SK-N-MC (cell line): ENCODE data around the gene CD300E.
"Not testable (repeated sequence)": the region's sequence is repeated elsewhere in the genome, so short reads cannot be mapped to it uniquely, and the experiment has no call there.

ENCODE experiments used
- DNase-seq: peaks from one replicate; pipeline ENCODE4 v3.0.0-alpha.2; 2011; ENCODE audit warnings: low read depth, low spot score
- H3K27ac ChIP-seq: fragments of 200-600 bp; sonication (generic); 2 replicates; pipeline ENCODE4 v1.5.1; 2016; ENCODE audit warnings: mixed run types
- H3K36me3 ChIP-seq: fragments of 200-600 bp; sonication (generic); 2 replicates; pipeline ENCODE4 v1.6.1; 2017; ENCODE audit warnings: antibody characterized with exemption, low read length, mixed read lengths; ENCODE audit not compliant: insufficient read depth
- H3K4me3 ChIP-seq: fragments of 200-600 bp; sonication (generic); 2 replicates; pipeline ENCODE4 v1.5.1; 2016
- H3K9ac ChIP-seq: fragments of 200-600 bp; sonication (generic); 2 replicates; pipeline ENCODE4 v1.8.0; 2017; ENCODE audit warnings: mixed run types, mixed read lengths; ENCODE audit not compliant: insufficient read length
- H3K9me3 ChIP-seq: fragments of 200-600 bp; sonication (generic); 2 replicates; pipeline ENCODE4 v1.6.1; 2017; ENCODE audit warnings: low read depth, mild to moderate bottlenecking, antibody characterized with exemption, low read length, moderate library complexity, mixed read lengths
- EZH2 ChIP-seq: fragments of 200-600 bp; sonication (generic); IDR thresholded peaks from one replicate; pipeline ENCODE4 v1.6.1; 2017; ENCODE audit warnings: antibody characterized with exemption
- FOXP2 ChIP-seq: optimal IDR thresholded peaks from 2 replicates; pipeline ENCODE3; 2011; ENCODE audit warnings: mild to moderate bottlenecking, moderate library complexity; ENCODE audit not compliant: insufficient read depth; ENCODE audit errors: extremely low read length, control extremely low read depth
- POLR2AphosphoS5 ChIP-seq: IDR thresholded peaks from 2 replicates; pipeline ENCODE4 v1.6.1; 2012; ENCODE audit warnings: mild to moderate bottlenecking, low read depth, low read length, borderline replicate concordance

CD300E gene

DNA sequence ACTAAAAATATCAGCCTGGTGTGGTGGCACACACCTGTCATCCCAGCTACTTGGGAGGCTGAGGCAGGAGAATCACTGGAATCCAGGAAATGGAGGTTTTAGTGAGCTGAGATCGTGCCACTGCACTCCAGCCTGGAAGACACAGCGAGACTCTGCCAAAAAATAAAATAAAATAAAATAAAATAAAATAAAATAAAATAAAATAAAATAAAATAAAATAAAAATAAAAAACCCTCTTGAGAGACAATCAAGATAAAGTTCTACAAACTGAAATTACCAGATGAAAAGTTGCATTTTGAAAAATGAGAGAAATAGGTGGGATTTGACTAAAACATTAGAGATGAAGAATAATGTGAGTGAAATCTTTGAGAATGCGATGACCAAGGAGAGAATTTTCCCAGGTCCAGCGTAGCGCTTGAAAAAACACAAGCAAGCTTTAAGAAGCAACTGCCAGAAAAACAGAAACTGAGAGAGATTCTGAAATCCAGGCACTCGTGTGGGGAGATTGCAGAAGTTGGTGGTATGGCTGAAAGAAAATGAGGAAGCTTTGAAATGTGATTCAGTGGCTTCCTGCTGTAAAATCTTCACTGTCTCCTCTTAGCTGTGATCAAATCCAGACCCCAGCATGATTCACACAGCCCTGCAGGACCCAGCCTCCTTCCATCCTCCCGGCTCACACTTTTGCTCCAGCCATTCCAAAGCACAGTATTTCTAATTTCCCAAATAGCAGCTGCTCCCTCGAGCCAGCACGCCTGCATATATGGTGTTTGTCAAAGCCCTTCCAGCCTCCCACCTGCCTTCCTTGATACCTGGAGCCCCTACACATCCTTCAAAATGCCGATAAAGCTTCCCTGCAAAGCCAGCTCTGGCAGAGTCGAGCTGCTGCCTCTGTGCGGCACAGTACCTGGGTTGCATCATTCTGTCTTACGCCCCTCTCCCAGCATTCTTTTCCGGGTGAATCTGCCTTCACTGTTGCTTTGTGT lies 8.2 kb upstream of the CD300E start:
- H3K9ac ChIP-seq, result no peak overlapping the region
- no peak overlapping the region for H3K27ac ChIP-seq
- H3K4me3 ChIP-seq, result no peak overlapping the region
- no peak for DNase-seq
- no peaks in the 10 kb centered on the region for H3K36me3 ChIP-seq
- H3K9me3 ChIP-seq, result no peaks in the 10 kb centered on the region
- no peak for TF ChIP-seq POLR2AphosphoS5
- no peak for TF ChIP-seq FOXP2
- TF ChIP-seq EZH2, result no peak

- not testable (repeated sequence) for DNase-seq, H3K4me3 ChIP-seq, H3K36me3 ChIP-seq, H3K9ac ChIP-seq, H3K9me3 ChIP-seq, H3K27ac ChIP-seq
These were observed 6.7 kb upstream of the CD300E start for GRCh38 chr17:74630251-74630650.

- Histone ChIP-seq H3K9ac (no peak overlapping the region), H3K36me3 (no peaks in the 10 kb centered on the region), H3K4me3 (no peak overlapping the region), H3K9me3 (no peaks in the 10 kb centered on the region), H3K27ac (no peak overlapping the region)
- no peak for DNase-seq
- no peak for TF ChIP-seq EZH2
- TF ChIP-seq POLR2AphosphoS5, result no peak
- TF ChIP-seq FOXP2, result no peak
These were observed 2.1 kb upstream of the CD300E start for GRCh38 chr17:74625661-74626060.

- Histone ChIP-seq H3K36me3 (no peaks in the 10 kb centered on the region), H3K27ac (no peak overlapping the region), H3K9me3 (no peaks in the 10 kb centered on the region), H3K4me3 (no peak overlapping the region), H3K9ac (no peak overlapping the region)
- TF ChIP-seq FOXP2 (no peak), POLR2AphosphoS5 (no peak), EZH2 (no peak)
- DNase-seq, result no peak
These were observed 593 bp upstream of the CD300E start for GRCh38 chr17:74624131-74624530.

GRCh38 chr17:74619077-74619673 lies 4.4 kb downstream of the CD300E start:
- no peak overlapping the region for H3K27ac ChIP-seq
- H3K4me3 ChIP-seq, result no peak overlapping the region
- H3K36me3 ChIP-seq, result no peaks in the 10 kb centered on the region
- TF ChIP-seq FOXP2, result no peak
- no peak for TF ChIP-seq EZH2
- no peak for TF ChIP-seq POLR2AphosphoS5
- no peaks in the 10 kb centered on the region for H3K9me3 ChIP-seq
- no peak overlapping the region for H3K9ac ChIP-seq
- no peak for DNase-seq

- Histone ChIP-seq H3K4me3 (no peak overlapping the region), H3K27ac (no peak overlapping the region), H3K36me3 (no peaks in the 10 kb centered on the region), H3K9me3 (no peaks in the 10 kb centered on the region), H3K9ac (no peak overlapping the region)
- no peak for DNase-seq
- TF ChIP-seq POLR2AphosphoS5, result no peak
- no peak for TF ChIP-seq FOXP2
- TF ChIP-seq EZH2, result no peak
These were observed 5.1 kb downstream of the CD300E start for GRCh38 chr17:74618451-74618850.

DNA sequence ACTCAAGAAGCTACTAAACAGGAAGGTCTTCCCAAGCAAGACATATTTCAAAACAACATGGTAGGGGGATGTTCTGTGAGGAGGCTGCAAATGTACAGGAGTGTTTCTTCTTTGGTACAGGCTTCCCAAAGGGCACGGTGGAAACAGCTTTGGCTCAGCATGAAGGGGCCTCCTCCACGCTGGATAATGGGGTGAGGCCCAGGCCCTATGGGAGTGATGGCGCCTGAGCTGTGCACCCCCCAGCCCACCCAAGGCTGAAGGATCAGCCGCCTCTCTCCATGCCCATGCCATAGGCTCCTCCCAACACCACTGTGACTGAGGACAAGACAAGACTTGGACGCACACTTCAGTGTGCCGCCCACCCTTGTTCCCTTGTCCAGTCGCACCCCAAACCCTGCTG lies 6.8 kb downstream of the CD300E start:
- DNase-seq, result no peak
- Histone ChIP-seq H3K9me3 (no peaks in the 10 kb centered on the region), H3K27ac (no peak overlapping the region), H3K36me3 (no peaks in the 10 kb centered on the region), H3K9ac (no peak overlapping the region), H3K4me3 (no peak overlapping the region)
- TF ChIP-seq FOXP2 (no peak), EZH2 (no peak), POLR2AphosphoS5 (no peak)

- Histone ChIP-seq H3K36me3 (no peaks in the 10 kb centered on the region), H3K27ac (no peak overlapping the region), H3K9me3 (no peaks in the 10 kb centered on the region), H3K4me3 (no peak overlapping the region), H3K9ac (no peak overlapping the region)
- TF ChIP-seq POLR2AphosphoS5, result no peak
- no peak for TF ChIP-seq EZH2
- DNase-seq, result no peak
These were observed 11.5 kb downstream of the CD300E start for GRCh38 chr17:74612046-74612445.
